Stimulated activated CD8-positive, alpha-beta memory T cell treated with anti-CD3 and anti-CD28 coated beads, Interleukin-7, amount 100 ng/mL, for 4 hours (primary cell): ENCODE data around the gene BHLHA15.

Source experiments
- DNase-seq, 2 donors: peaks; one replicate each; pipeline ENCODE4 v3.0.0-alpha.2; 2020; ENCODE audit warnings: low read depth in 2 of 2

The BHLHA15 gene

DNA sequence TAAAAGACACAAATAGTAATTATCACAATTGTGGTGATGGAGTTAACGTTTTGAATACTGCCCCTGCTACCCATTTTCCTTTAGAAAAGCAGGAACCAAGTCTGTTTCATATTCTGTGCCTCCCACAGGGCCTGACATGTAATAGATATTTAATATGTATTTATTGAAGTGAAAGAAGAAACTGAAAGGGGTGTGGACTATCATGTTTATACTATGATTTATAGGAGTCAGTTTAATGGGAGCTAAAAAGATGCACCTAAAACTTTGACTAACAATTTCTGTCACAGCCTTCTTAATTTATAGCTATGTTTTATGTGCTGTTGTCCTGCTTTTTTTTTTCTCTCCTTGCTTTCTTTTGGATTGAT is 24.1 kb upstream of the BHLHA15 start:
- no peak for DNase-seq

DNA sequence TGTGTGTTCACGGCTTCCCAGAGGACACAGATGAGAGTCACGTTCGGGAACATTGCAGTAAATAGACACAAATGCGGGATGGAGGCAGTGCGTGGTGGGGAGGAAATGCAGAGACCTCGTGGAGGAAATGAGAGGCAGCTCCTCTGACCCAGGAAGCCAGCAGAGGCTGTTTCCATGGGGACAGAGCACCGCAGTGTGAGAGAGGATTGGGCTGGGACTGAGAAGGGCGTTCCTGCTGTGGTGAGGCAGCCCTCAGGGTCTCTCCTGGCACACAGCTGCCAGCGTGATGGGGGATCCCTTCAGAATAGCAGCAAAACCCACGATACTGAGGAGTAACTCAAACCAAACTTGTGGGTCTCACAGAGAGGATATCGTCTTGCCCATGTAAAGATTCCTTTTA is 21.7 kb upstream of the BHLHA15 start:
- DNase-seq: no peak

DNA sequence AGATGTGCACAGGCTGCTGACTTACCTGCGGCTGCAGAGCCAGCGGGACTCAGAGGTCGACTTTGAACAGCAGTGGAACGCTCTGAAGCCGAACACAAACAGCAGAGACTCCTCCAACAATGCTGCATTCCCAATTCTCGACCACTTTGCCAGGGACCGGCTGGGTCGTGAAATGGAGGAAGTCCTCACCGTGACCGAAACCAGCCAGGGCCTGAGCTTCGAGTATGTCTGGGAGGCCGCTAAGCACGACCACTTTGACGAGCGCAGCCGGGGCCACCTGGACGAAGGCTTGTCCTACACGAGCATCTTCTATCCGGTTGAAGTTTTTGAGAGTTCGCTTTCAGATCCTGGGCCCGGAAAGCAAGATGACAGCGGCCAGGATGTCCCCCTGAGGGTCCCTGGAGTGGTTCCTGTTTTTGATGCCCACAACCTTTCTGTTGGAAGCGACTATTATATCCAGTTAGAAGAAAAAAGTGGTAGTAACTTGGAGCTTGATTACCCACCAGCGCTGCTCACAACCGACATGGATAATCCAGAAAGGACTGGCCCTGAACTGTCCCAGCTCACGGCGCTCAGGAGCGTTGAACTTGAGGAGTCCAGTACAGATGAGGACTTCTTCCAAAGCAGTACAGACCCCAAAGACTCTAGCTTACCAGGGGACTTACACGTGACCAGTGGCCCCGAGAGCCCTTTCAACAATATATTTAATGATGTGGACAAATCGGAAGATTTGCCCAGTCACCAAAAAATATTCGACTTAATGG is 19.4 kb upstream of the BHLHA15 start:
- no peak for DNase-seq

DNA sequence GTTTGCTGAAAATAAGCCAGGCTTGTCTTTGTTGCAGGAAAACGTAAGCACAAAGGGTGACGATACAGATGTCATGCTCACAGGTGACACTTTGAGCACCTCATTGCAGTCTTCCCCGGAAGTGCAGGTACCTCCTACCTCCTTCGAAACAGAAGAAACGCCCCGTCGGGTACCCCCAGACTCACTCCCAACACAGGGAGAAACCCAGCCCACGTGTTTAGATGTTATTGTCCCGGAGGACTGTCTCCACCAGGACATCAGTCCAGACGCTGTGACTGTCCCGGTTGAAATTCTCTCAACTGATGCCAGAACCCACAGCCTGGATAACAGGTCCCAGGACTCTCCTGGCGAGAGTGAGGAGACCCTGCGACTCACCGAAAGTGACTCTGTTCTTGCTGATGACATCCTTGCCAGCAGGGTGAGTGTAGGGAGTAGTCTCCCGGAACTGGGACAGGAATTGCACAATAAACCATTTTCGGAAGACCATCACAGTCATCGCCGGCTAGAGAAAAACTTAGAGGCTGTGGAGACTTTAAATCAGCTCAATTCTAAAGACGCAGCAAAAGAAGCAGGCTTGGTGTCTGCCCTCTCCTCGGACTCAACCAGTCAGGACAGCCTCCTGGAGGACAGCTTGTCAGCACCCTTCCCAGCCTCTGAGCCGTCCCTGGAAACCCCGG is 18.3 kb upstream of the BHLHA15 start:
- no peak for DNase-seq

DNA sequence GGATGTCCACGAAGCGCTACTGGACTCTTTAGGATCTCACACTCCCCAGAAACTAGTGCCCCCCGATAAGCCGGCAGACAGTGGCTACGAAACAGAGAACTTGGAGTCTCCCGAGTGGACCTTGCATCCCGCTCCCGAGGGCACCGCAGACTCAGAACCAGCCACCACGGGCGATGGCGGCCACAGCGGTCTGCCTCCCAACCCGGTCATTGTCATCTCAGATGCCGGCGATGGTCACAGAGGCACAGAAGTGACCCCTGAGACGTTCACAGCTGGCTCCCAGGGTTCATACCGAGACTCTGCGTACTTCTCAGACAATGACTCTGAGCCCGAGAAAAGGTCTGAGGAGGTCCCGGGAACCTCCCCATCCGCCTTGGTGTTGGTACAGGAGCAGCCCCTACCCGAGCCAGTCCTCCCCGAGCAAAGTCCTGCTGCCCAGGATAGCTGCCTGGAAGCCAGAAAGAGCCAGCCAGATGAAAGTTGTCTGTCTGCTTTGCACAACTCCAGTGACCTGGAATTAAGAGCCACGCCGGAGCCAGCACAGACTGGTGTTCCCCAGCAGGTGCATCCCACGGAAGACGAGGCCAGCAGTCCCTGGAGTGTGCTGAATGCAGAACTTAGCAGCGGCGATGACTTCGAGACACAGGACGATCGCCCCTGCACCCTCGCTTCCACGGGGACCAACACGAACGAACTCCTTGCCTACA is 17.6 kb upstream of the BHLHA15 start:
- no peak for DNase-seq

DNA sequence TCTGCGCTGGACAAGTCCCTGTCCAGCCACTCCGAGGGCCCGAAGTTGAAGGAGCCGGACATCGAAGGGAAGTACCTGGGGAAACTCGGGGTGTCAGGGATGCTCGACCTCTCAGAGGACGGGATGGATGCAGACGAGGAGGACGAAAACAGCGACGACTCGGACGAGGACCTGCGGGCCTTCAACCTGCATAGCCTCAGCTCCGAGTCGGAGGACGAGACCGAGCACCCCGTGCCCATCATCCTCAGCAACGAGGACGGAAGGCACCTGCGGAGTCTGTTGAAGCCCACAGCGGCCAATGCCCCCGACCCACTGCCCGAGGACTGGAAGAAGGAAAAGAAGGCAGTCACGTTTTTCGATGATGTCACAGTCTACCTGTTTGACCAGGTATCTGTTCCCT is 17.1 kb upstream of the BHLHA15 start:
- no peak for DNase-seq

DNA sequence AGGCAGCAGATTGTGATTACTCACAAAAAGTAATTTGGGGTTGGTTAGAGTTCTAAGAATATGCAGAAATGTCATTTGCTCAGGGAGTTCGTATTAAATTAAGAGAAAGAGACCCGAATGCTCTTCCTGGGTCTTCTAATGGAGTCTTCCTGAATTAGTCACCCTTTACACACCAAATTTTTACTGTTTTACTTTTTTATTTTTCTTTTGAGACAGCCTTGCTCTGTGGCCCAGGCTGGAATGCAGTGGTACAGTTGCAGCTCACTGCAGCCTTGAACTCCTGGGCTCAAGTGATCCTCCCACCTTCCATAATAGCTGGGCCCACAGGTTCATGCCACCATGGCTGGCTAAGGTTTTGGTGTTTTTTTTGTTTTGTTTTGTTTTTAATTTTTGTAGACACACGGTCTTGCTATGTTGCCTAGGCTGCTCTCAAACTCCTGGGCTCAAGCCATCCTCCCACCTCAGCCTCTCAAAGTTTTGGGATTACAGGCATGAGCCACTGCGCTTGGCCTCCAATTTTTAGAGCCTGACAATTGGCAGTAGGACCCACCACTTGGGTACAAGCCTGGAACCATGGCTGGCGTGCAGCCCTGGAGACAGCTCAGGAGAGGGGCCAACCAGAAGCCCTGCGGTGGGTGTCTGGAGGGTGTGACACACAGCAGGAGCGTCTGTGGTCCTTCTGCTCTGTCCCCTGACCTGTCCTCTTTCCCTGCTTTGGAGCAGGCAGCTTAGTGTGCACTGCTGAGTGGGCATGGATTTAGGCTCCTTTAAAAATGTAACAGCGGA is 16.4 kb upstream of the BHLHA15 start:
- no peak for DNase-seq

DNA sequence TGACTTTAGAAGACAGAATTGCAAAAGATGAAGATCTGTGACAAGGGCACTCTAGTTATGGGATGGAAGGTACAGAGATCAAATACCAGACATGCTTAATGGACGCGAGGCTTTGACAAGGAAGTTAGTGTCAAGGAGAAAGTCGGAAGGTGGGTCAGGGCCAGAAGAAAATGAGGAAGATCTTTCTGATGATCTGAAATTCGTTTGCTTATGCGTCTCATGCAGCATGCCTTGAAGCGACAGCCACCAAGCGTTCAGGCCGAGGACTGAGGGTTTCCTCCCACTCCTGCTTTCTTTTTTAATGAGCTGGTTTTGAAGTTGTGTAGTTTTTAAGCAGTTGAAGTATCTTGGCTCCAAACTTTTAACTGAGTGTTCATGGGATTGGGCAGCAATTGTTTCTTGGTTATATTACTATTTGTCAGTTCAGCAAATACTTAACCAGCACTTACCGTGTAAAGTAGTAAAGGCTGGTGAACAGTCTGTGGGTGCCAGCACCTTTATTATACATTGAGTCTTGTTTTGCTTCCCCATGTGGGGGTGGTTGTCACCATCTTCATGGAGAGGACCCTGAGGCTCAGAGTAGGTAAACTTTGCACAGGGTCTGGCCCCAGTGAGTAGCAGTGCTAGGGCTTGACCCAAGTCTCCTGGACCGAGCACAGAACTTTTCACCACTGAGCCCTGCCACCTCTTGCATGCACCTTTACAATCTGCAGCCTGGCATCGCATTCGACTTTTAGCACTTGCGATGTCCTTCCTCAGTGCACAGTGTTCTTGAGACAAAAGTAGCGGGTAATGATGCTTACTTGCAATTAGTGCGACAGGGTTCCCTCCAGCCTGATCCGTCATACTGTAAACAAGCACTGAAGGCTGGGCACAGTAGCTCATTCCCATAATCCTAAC is 14.3 kb upstream of the BHLHA15 start:
- DNase-seq: no peak

- no peak for DNase-seq
Measured at GRCh38 chr7:98199131-98199530, 12.1 kb upstream of the BHLHA15 start.

DNA sequence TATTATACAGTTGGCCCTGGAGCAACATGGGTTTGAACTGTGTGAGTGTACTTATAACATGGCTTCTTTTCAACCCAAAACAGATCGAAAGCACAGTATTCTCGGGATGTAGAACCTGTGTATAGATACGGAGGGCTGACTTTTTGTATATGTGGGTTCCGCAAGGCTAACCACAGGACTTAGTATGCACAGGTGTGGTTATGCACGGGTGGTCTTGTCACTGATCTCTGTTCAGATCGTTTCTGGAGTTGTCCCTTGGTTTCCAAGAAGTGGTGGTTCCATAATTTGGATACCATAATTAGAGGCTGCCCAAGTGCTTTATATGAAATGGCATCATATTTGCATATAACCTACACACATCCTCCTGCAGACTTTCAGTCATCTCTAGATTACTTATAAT is 10.9 kb upstream of the BHLHA15 start:
- no peak for DNase-seq

DNA sequence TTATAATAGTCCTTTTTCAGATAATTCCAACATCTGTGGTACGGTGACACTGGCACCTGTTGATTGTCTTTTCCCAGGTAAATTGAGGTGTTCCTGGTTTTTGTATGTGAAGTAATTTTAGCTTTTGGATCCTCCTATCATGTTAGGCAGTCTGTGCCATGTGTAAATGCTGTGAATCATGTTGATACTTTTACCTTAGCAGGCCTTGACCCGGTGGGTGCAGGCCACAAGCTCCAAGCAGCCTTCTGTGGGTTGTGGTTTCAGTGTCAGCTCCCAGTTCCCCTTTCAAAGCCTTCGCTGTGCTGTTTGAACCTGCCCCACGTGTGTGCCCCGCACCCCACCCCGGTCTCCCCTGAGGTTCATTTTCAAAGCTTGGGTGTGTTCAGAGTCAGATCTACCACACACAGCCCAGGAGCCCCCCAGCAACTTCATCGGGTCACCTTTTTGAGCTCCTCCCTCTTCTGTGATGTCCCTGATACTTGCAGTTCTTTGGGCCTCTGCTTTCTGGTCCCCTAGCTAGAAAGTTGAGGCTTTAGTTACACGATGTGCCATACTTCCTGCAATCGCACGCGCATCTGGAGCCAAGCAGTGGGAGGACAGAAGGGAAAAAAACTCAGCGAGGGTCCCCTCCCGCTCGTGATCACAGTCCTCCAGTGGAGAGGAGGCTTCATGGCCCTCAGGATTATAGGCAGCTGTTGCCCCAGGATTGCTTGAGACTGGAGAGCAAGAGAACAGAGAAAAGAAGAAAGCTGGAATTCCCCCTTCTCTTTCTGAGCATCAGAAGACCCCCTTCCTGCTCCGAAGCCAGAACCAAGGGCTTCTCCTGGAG is 8.7 kb upstream of the BHLHA15 start:
- DNase-seq: peak; percentile 51 to 60

DNA sequence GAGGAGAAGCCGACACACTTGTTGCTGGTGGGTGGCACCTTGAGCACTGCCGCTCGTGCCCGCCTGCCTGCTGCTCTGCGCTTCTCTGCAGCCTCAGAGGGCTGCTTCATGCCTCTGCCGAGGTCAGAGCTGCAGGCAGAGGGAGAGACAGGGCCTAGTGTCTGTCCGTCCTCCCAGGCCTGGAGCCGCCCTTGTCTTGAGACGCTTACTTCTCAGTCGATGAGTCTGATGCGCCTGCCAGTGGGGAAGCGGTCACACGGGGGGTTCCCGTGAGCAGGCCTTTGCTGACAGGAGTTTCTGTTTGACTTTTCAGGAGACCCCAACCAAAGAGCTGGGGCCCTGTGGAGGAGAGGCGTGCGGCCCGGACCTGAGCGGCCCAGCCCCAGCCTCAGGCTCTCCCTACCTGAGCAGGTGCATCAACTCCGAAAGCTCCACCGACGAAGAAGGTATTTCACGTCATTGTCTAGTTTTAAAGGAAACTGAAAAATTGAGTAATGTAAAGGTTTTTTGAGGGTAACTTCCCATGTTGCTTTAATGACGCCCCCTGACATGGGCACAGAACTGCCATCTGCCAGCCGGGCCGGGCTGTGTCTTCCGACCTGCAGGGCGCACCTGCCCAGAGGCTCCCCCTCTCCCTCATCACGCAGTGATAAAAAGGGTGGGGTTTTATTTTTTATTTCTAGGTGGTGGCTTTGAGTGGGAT is 7.8 kb upstream of the BHLHA15 start:
- no peak for DNase-seq

DNA sequence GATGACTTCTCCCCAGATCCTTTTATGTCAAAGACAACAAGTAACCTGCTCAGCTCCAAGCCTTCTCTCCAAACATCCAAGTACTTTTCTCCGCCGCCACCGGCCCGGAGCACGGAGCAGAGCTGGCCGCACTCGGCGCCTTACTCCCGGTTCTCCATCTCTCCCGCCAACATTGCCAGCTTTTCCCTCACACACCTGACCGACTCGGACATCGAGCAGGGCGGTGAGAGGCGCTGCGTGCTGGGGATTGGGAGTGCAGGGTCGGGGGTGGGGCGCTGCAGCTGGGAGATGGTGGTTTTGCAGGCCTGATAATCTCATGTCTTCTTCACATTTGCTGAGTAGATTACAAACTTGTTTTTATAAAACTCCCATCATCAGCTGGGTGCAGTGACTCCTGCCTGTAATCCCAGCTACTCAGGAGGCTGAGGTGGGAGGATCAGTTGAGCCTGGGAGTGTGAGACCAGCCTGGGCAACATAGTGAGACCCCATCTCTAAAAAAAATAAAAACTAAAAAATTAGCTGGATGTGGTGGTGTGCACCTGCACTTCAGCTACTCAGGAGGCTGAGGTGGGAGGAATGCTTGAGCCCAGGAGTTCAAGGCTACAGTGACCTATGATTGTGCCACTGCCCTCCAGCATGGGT is 7.2 kb upstream of the BHLHA15 start:
- no peak for DNase-seq

DNA sequence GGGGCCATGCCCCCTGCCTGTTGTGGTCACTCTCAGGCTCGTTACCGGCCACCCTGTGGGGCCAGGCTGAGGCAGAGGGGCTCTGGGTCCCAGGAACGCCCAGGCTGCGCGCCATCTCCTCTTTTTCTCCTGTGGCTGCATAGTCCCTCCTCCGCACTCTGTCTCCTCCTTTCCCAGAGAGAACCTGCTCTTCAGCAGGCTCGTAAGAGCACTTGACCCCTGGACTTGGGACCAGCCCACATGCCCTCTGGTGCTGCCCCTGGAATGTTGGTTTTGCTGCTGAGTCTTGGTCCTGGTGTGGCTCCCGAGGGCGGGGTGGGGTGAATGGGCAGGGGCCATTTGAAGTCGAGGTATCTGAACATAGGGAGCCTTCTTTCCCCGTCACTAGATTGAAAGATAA is 6.6 kb upstream of the BHLHA15 start:
- DNase-seq: no peak

- DNase-seq: no peak
Measured at GRCh38 chr7:98205162-98205845, 5.9 kb upstream of the BHLHA15 start.

- DNase-seq: no peak
Measured at GRCh38 chr7:98206451-98207330, 4.5 kb upstream of the BHLHA15 start.

DNA sequence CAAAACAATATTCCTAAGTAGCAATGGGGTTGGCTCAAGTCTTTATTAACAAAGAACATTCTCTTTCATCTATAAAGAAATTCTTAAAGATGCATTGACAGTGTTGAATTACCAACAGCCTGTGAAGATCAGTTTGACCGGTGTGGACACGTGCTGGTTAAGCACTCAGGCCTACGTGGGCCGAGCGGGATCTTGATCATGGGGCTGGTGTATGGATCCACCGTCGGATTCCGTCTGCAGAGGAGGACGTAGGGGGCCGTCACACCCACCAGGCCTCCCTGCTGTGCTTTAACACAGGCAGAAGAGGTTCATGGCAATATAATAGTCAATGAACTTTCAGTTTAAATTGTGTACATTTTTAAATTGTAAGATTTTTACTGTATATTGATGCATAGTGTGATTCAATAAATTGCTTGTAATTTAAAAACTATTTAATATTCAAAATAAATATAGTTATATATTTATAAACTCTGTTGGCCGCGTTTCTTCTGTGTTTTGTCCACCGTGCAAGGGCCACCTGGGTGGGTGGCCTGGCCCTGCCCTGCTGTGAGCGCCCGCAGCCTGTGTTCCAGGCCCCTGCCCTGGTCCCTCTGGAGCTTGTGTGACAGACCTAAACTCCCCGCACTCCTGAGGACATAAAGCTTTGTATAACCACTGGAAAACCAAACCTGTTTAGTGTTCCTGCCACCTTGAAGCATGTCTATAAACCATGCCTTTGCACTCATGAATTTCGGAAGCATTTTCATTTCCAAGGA is 1.9 kb upstream of the BHLHA15 start:
- no peak for DNase-seq
